PC-9 (cell line): ENCODE results near the gene LYSMD1. TPM values are rescaled to one million over a fixed set of nuclear protein-coding genes. Genes with fewer than 3 reads are reported as not detected.

ENCODE experiments used
- BruUV-seq: library from RNA; stranded (reverse); fragments of 400-500 nt; replicated peaks from 2 replicates; lab custom pipeline; 2021; lab: Mats Ljungman, UMichigan
- CTCF ChIA-PET: fragments of 300-600 bp; sonication (Branson Sonifier 250); formaldehyde crosslinking; loops from one replicate; lab custom pipeline; 2022; ENCODE audit warnings: antibody characterized with exemption; lab: Charles Lee
- POLR2A ChIA-PET: fragments of 300-600 bp; sonication (Branson Sonifier 250); formaldehyde crosslinking; loops from one replicate; lab custom pipeline; 2022; ENCODE audit warnings: antibody characterized with exemption; ENCODE audit not compliant: unreplicated experiment; lab: Charles Lee
- DNase-seq, 2 experiments: peaks; one replicate each; pipeline versions ENCODE4 v3.0.0 to v3.0.0-alpha.2; 2015 to 2022; ENCODE audit warnings: mixed read lengths in 1 of 2
- H2AFZ ChIP-seq: fragments of 200-600 bp; sonication (generic); 2 replicates; pipeline ENCODE4 v1.8.1; 2017; ENCODE audit warnings: antibody characterized with exemption
- H3F3A ChIP-seq: fragments of 200-600 bp; sonication (generic); 2 replicates; pipeline ENCODE4 v1.8.1; 2017; ENCODE audit warnings: antibody characterized with exemption, mild to moderate bottlenecking, low read depth; ENCODE audit not compliant: insufficient read depth
- H3K27ac ChIP-seq: fragments of 200-600 bp; sonication (generic); 2 replicates; pipeline ENCODE4 v1.6.1; 2016; ENCODE audit warnings: mixed run types
- H3K27me3 ChIP-seq: fragments of 200-600 bp; sonication (generic); 2 replicates; pipeline ENCODE4 v1.6.1; 2016; ENCODE audit warnings: low read depth, mixed run types; ENCODE audit not compliant: insufficient read depth
- H3K36me3 ChIP-seq: fragments of 200-600 bp; sonication (generic); 2 replicates; pipeline ENCODE4 v1.6.1; 2016; ENCODE audit warnings: low read depth, mixed run types
- H3K4me1 ChIP-seq: fragments of 200-600 bp; sonication (generic); replicated peaks from 2 replicates; pipeline ENCODE4 v1.6.1; 2016; ENCODE audit warnings: mixed run types; ENCODE audit not compliant: insufficient read depth
- H3K4me2 ChIP-seq: fragments of 200-600 bp; sonication (generic); 2 replicates; pipeline ENCODE4 v1.6.1; 2017; ENCODE audit warnings: mixed run types
- H3K4me3 ChIP-seq: fragments of 200-600 bp; sonication (generic); 2 replicates; pipeline ENCODE4 v1.6.1; 2016; ENCODE audit warnings: mixed run types
- H3K79me2 ChIP-seq: fragments of 200-600 bp; sonication (generic); 2 replicates; pipeline ENCODE4 v1.6.1; 2017; ENCODE audit warnings: low read depth, mixed run types
- H3K9me2 ChIP-seq: fragments of 200-600 bp; sonication (generic); 2 replicates; pipeline ENCODE4 v1.8.1; 2017; ENCODE audit warnings: mild to moderate bottlenecking; ENCODE audit not compliant: insufficient read depth
- H3K9me3 ChIP-seq: fragments of 200-600 bp; sonication (generic); 2 replicates; pipeline ENCODE4 v1.8.1; 2016; ENCODE audit warnings: low read depth; ENCODE audit not compliant: insufficient read depth
- H4K20me1 ChIP-seq: fragments of 200-600 bp; sonication (generic); 2 replicates; pipeline ENCODE4 v1.8.1; 2017; ENCODE audit not compliant: insufficient read depth
- EZH2 ChIP-seq: fragments of 200-600 bp; sonication (generic); IDR thresholded peaks from 2 replicates; pipeline ENCODE4 v1.8.0; 2017; ENCODE audit warnings: antibody characterized with exemption, low read depth
- intact Hi-C: fragments of 100-400 bp; cut with micrococcal nuclease; formaldehyde crosslinking; loops from one replicate; pipeline ENCODE4 v1.10.0; 2022; ENCODE audit not compliant: unreplicated experiment
- total RNA-seq: library from RNA; stranded (reverse); gene quantifications from 2 replicates; pipeline ENCODE4 v1.2.3, GENCODE V29; 2021
- TF ChIP-seq, protein P1 (sequence below): fragments of 200-600 bp; sonication (generic); conservative IDR thresholded peaks from 2 replicates; pipeline ENCODE4 v1.6.1; 2017; ENCODE audit warnings: mixed run types, antibody characterized with exemption, mild to moderate bottlenecking, moderate library complexity

The LYSMD1 gene
- total RNA-seq, 1 experiment from 2014 or later, result 7.6 TPM

DNA sequence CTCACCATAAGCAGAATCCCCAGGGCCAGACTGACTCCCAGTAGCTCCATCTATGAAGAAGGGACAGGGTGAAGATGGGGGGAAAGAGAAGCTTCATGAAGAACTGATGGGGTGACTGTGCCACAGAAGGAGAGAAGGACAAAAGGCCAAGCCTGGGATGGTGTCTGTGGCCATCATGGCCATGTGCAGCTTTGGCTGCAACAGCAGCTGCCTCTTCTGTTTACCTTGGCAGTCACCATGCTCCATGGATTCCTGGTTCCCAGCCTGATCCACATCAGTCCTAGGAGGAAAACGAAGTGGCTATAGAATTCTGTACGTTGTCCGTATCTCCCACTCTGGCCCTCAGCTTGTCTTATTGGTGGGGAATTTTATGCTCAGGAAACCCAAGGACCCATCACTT lies 31.3 kb downstream of the LYSMD1 start:
- ChIA-PET POLR2A (no interaction called here), CTCF (no interaction called here)
- Histone ChIP-seq H3K4me2 (no peak overlapping the region), H3F3A (peaks cover 12% of the 10 kb centered on the region; the same call in 1 of the 2 replicates), H3K36me3 (no peaks in the 10 kb centered on the region), H3K4me3 (no peak overlapping the region), H2AFZ (no peak overlapping the region), H3K9me3 (no peaks in the 10 kb centered on the region), H3K79me2 (no peaks in the 10 kb centered on the region), H3K27ac (no peak overlapping the region), H3K4me1 (no peaks in the 10 kb centered on the region), H3K9me2 (no peaks in the 10 kb centered on the region), H3K27me3 (peaks cover 18% of the 10 kb centered on the region; the same call in 1 of the 2 replicates), H4K20me1 (no peaks in the 10 kb centered on the region)
- BruUV-seq, result no TSS peak
- intact Hi-C loops, result no loop called here
- TF ChIP-seq EZH2, result no peak
- TF ChIP-seq, protein P1, sequence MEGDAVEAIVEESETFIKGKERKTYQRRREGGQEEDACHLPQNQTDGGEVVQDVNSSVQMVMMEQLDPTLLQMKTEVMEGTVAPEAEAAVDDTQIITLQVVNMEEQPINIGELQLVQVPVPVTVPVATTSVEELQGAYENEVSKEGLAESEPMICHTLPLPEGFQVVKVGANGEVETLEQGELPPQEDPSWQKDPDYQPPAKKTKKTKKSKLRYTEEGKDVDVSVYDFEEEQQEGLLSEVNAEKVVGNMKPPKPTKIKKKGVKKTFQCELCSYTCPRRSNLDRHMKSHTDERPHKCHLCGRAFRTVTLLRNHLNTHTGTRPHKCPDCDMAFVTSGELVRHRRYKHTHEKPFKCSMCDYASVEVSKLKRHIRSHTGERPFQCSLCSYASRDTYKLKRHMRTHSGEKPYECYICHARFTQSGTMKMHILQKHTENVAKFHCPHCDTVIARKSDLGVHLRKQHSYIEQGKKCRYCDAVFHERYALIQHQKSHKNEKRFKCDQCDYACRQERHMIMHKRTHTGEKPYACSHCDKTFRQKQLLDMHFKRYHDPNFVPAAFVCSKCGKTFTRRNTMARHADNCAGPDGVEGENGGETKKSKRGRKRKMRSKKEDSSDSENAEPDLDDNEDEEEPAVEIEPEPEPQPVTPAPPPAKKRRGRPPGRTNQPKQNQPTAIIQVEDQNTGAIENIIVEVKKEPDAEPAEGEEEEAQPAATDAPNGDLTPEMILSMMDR, result no peak
- DNase-seq, result no peak

DNA sequence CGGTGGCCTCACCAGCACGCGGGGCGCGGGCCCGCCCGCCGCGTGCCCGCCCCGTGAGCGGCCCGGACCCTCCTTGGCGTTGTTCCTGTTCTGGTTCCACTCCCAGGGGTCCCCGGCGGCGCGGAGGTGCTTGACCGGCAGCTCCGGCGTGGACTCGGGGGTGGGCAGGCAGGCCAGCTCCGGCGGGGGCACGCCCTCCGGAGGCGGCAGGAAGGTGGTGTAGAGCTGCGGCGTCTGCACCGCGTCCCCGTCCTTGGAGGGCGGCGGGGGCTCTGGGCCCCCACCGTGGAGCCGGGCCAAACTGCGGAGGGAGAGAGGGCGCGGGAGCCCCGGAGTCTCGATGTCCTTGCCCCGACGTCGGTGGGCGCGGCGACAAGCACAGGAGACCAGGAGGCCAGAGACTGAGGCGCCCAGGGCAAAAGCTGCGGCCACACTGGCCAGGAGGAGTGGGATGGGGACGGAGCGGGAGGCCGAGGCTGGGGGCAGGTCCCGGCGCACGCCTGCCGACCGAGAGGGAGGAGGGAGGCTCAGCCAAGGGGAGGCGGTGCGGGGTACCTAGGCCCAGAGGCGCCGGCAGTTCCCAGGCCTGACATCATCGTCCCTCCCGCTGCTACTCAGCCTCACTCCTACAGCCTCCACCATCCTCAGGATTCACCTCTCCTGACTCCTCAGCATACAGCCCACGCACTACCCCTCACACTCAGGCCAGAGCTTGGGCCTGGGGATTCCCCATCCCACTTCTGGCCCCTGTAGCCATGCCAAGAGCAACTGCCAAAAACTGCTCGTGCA lies 32.5 kb downstream of the LYSMD1 start:
- ChIA-PET CTCF (no interaction called here), POLR2A (no interaction called here)
- Histone ChIP-seq H3K36me3 (no peaks in the 10 kb centered on the region), H3K4me2 (no peak overlapping the region), H2AFZ (no peak overlapping the region), H3K9me2 (no peaks in the 10 kb centered on the region), H3K79me2 (no peaks in the 10 kb centered on the region), H3K4me1 (no peaks in the 10 kb centered on the region), H3F3A (peaks cover 14% of the 10 kb centered on the region; the same call in 1 of the 2 replicates), H3K9me3 (no peaks in the 10 kb centered on the region), H3K27me3 (peaks cover 18% of the 10 kb centered on the region; the same call in 1 of the 2 replicates), H3K4me3 (no peak overlapping the region), H4K20me1 (no peaks in the 10 kb centered on the region), H3K27ac (no peak overlapping the region)
- intact Hi-C loops, result no loop called here
- BruUV-seq, result no TSS peak
- DNase-seq, result no peak
- TF ChIP-seq EZH2, result no peak
- TF ChIP-seq, protein P1, result no peak

DNA sequence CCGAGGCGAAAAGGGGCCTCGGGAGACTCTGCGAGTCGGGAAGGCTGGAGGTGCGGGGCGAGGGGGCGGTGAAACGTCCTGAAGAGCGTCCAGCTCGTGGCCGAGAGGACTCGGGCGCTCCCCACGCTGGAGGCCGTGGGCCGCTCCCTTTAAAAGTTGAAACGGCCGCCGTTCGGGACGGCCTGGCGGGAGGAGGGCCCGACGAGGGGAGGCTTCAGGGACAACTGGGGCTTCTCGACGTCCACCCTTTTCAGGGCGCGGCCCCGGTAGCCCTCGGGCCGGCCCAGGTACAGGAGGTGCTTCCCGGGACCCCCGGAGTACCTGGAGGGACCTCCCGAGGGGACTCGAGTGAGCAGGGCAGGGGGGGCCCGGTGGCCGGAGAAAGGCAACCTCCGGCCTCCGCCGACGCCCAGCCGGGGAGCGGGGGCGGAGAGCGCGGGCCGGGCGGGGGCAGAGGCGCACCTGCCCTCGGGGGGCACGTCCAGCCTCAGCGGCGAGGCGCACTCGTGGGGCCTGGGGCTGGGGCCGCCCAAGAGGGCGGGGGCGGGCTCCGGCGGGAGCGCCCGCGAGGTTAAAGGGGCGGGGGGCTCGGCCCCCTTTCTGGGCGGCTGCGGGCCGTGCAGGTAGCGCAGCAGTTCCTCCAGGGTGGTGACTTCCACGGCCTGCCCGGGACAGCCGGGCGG lies 33.2 kb downstream of the LYSMD1 start:
- Histone ChIP-seq H2AFZ (no peak overlapping the region), H3K79me2 (no peaks in the 10 kb centered on the region), H3K9me2 (no peaks in the 10 kb centered on the region), H3K27me3 (peaks cover 18% of the 10 kb centered on the region; the same call in 1 of the 2 replicates), H4K20me1 (no peaks in the 10 kb centered on the region), H3K27ac (no peak overlapping the region), H3K4me3 (no peak overlapping the region), H3K4me1 (no peaks in the 10 kb centered on the region), H3F3A (peaks cover 14% of the 10 kb centered on the region; the same call in 1 of the 2 replicates), H3K36me3 (no peaks in the 10 kb centered on the region), H3K4me2 (no peak overlapping the region), H3K9me3 (no peaks in the 10 kb centered on the region)
- POLR2A ChIA-PET, result no interaction called here
- no peak for TF ChIP-seq EZH2
- TF ChIP-seq, protein P1, result no peak
- intact Hi-C loops, result no loop called here
- BruUV-seq, result no TSS peak
- DNase-seq, result no peak
- CTCF ChIA-PET, result interaction anchor here (0.6 kb wide), 1 partner anchor 61 kb away, joined by 3 read pairs; no protein-coding TSS in a partner anchor
